ENCODE results near the gene APRT. TPM values are rescaled to one million over a fixed set of nuclear protein-coding genes. Genes with fewer than 3 reads are reported as not detected.
A peak's percentile ranks its signal among the peaks of the same experiment; 100 is the strongest.

APRT gene
- total and polyA plus RNA-seq, 9 of the 15 experiments (the other 6 are each of a cell fraction or from before 2014, with no cell fraction given), result 41.7 to 409 (median 146) TPM

GRCh38 chr16:88799569-88800276 is 12.0 kb downstream of the APRT start (continued):
- no peak for TF ChIP-seq NFYB (IDR thresholded peaks at IDR 0.05; ENCODE audit: extremely low read depth, insufficient read length)
- no peak for TF ChIP-seq ZC3H8 (IDR thresholded peaks at IDR 0.05)
- no peak for TF ChIP-seq PHF21A (IDR thresholded peaks at IDR 0.05; ENCODE audit: borderline replicate concordance, low read depth)
- TF ChIP-seq HMG20A (CRISPR knock-in tag; conservative IDR thresholded peaks at IDR 0.05), result no peak
- peak; percentile 75 for TF ChIP-seq CREB1 (IDR thresholded peaks at IDR 0.05)
- peak; percentile 77 for TF ChIP-seq CREB1 (CRISPR knock-in tag; IDR thresholded peaks at IDR 0.05)
- TF ChIP-seq CUX1 (CRISPR knock-in tag; IDR thresholded peaks at IDR 0.05), result no peak
- TF ChIP-seq ARID3A (IDR thresholded peaks at IDR 0.05; ENCODE audit: borderline replicate concordance, low read depth, low read length), result no peak
- TF ChIP-seq ZNF263 (CRISPR knock-in tag; IDR thresholded peaks at IDR 0.05; ENCODE audit: borderline replicate concordance), result peak; percentile 50; the same call in 1 of the 2 replicates
- no peak for TF ChIP-seq SRSF7 (optimal IDR thresholded peaks at IDR 0.05; ENCODE audit: low read depth, low read length)
- TF ChIP-seq ZNF444 (CRISPR knock-in tag; IDR thresholded peaks at IDR 0.05), result no peak
- no peak for TF ChIP-seq ZNF778 (CRISPR knock-in tag; IDR thresholded peaks at IDR 0.05)
- TF ChIP-seq PPARD (CRISPR knock-in tag; IDR thresholded peaks at IDR 0.05), result no peak
- TF ChIP-seq ZFX (CRISPR knock-in tag; IDR thresholded peaks at IDR 0.05), result 0 out of 2 replicates have a peak, but pooled peaks have one; percentile 44
- no peak; the same call in 1 of the 2 replicates for TF ChIP-seq ZBTB12 (CRISPR knock-in tag; IDR thresholded peaks at IDR 0.05)
- TF ChIP-seq PREB (CRISPR knock-in tag; IDR thresholded peaks at IDR 0.05), result no peak
- TF ChIP-seq CTBP1 (IDR thresholded peaks at IDR 0.05; ENCODE audit: borderline replicate concordance), result peak; percentile 96
- no peak for TF ChIP-seq DLX4 (CRISPR knock-in tag; IDR thresholded peaks at IDR 0.05)
- TF ChIP-seq PTTG1 (tag; IDR thresholded peaks at IDR 0.05; ENCODE audit: low read depth), result no peak
